HL-60 (cell line): ENCODE measurements around the gene FSTL5.

ENCODE experiments used
- GABPA ChIP-seq: IDR thresholded peaks from 2 replicates; pipeline ENCODE4 v1.6.1; 2012; ENCODE audit warnings: low read depth
- POLR2AphosphoS5 ChIP-seq: IDR thresholded peaks from 2 replicates; pipeline ENCODE4 v1.6.1; 2012; ENCODE audit warnings: low read depth
- SPI1 ChIP-seq: IDR thresholded peaks from 2 replicates; pipeline ENCODE4 v1.6.1; 2012; ENCODE audit warnings: low read depth, mild to moderate bottlenecking, borderline replicate concordance
- TF ChIP-seq, protein P1 (sequence below): IDR thresholded peaks from one replicate; pipeline ENCODE4 v1.5.1; 2011; ENCODE audit warnings: low read length, control low read depth, inconsistent platforms; ENCODE audit not compliant: insufficient read depth
- TF ChIP-seq, protein P2 (sequence below): IDR thresholded peaks from 2 replicates; pipeline ENCODE4 v1.6.1; 2012; ENCODE audit warnings: low read depth; ENCODE audit not compliant: insufficient replicate concordance

DNA sequence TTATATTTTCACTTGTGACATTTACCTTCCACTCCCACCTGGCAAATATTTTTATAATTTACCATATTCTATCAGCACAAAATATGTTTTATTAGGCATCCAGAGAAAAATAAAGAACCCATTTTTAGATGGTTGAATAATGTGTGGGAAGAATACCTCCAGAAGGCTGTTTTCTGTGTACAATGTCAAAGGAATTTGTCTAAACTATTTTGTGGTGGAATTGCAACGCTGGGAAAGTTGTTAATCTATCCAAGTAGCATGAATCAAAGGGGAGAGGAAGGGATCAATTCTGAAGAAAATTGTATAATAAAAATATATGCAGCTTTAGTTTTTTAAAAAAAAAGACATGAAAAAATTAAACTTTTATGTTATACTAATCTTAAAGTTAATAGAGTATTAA is 706.5 kb downstream of the FSTL5 start:
- TF ChIP-seq POLR2AphosphoS5 (no peak), GABPA (no peak), SPI1 (no peak)
- TF ChIP-seq, protein P1, sequence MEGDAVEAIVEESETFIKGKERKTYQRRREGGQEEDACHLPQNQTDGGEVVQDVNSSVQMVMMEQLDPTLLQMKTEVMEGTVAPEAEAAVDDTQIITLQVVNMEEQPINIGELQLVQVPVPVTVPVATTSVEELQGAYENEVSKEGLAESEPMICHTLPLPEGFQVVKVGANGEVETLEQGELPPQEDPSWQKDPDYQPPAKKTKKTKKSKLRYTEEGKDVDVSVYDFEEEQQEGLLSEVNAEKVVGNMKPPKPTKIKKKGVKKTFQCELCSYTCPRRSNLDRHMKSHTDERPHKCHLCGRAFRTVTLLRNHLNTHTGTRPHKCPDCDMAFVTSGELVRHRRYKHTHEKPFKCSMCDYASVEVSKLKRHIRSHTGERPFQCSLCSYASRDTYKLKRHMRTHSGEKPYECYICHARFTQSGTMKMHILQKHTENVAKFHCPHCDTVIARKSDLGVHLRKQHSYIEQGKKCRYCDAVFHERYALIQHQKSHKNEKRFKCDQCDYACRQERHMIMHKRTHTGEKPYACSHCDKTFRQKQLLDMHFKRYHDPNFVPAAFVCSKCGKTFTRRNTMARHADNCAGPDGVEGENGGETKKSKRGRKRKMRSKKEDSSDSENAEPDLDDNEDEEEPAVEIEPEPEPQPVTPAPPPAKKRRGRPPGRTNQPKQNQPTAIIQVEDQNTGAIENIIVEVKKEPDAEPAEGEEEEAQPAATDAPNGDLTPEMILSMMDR = no peak
- TF ChIP-seq, protein P2, sequence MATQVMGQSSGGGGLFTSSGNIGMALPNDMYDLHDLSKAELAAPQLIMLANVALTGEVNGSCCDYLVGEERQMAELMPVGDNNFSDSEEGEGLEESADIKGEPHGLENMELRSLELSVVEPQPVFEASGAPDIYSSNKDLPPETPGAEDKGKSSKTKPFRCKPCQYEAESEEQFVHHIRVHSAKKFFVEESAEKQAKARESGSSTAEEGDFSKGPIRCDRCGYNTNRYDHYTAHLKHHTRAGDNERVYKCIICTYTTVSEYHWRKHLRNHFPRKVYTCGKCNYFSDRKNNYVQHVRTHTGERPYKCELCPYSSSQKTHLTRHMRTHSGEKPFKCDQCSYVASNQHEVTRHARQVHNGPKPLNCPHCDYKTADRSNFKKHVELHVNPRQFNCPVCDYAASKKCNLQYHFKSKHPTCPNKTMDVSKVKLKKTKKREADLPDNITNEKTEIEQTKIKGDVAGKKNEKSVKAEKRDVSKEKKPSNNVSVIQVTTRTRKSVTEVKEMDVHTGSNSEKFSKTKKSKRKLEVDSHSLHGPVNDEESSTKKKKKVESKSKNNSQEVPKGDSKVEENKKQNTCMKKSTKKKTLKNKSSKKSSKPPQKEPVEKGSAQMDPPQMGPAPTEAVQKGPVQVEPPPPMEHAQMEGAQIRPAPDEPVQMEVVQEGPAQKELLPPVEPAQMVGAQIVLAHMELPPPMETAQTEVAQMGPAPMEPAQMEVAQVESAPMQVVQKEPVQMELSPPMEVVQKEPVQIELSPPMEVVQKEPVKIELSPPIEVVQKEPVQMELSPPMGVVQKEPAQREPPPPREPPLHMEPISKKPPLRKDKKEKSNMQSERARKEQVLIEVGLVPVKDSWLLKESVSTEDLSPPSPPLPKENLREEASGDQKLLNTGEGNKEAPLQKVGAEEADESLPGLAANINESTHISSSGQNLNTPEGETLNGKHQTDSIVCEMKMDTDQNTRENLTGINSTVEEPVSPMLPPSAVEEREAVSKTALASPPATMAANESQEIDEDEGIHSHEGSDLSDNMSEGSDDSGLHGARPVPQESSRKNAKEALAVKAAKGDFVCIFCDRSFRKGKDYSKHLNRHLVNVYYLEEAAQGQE = no peak
